NCI-H2171 (cell line): ENCODE results near the gene KNOP1.

Experiments
- DNase-seq: peaks from one replicate; lab custom pipeline; 2025; lab: John Stamatoyannopoulos, UW

KNOP1 gene, protein sequence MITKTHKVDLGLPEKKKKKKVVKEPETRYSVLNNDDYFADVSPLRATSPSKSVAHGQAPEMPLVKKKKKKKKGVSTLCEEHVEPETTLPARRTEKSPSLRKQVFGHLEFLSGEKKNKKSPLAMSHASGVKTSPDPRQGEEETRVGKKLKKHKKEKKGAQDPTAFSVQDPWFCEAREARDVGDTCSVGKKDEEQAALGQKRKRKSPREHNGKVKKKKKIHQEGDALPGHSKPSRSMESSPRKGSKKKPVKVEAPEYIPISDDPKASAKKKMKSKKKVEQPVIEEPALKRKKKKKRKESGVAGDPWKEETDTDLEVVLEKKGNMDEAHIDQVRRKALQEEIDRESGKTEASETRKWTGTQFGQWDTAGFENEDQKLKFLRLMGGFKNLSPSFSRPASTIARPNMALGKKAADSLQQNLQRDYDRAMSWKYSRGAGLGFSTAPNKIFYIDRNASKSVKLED

DNA sequence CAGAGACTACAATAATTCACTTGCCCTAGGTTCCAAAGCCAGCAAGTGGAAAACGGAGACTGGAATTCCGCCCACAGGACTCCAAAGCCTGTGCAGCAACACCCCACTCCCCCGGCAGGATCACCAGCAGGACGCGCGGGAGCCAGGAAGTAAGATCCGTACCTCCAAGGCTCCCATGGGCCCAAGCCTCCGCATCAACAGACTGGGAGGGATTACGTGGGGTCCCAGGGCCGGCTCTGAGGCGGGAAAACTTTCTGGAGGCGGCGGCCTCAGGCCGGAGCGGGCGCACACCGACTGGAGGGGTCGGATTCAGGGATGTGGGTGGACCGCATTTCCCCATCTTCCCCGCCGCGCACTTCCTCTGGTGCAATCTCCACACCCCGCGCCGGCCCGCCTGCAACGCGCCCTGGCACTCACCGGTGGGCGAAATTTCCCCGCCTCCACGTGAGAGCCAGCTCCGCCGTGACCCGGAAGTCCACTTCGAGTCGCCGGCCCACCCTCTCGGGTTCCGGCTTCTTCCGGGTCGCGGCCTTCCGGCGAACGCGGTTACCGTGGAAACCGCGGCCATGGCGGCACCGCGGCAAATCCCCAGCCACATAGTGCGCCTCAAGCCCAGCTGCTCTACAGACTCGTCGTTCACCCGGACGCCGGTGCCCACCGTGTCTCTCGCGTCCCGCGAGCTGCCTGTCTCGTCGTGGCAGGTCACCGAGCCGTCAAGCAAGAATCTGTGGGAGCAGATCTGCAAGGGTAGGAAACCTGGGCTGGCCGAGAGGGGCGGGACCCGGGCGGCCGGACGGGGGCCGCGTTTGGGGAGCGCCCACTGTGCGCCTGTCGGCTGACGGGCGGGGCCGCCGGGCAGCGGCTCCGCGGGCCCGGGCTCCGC, at the start of gene KNOP1, which contains the start of gene IQCK:
KNOP1 (minus strand) TSS at position 487 of the 883 bp plus-strand sequence. CDS start 3,192 bp downstream, outside the sequence.
IQCK (plus strand) TSS at position 531 of the 883 bp plus-strand sequence; CDS start at position 567, 36 bp downstream.
- peak; percentile 91 for DNase-seq

DNA sequence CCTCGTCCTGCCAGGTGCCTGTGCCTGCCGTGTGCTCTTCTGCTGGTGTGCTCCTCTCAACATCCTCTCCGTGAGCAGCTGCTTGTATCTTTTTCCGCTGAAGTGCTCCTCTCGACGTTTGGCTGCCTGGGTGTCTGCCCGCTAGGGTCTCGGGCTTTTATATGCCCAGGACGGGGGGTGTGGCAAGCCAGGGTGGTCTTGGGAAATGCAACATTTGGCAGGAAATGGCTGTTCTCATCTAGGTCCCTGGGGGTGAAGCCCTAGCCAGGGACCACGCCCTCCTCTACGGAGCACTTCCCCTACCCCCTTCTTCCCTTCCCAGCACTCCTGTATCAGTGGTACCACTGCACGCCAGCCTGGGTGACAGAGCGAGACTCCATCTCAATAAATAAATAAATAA, 49.5 kb upstream of the KNOP1 start:
- DNase-seq = no peak

DNA sequence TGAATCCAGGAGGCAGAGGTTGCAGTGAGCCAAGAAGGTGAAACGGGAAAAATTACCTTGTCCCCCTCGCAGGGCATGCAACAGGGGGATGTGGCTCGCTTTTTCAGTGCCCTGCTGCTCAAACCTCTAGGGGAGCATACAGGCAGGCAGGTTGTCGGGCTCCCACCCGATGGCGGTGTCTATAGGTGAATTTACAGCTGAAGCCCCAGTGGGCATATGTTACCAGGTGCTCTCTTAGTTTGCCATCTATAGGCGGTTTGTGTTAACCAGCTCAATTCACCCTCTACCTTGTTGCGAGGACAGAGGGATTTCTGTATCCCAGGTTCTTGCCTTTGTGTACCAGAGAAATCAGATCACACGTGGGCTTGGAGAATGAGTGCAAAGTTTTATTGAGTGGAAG, 49.0 kb upstream of the KNOP1 start:
- no peak for DNase-seq

DNA sequence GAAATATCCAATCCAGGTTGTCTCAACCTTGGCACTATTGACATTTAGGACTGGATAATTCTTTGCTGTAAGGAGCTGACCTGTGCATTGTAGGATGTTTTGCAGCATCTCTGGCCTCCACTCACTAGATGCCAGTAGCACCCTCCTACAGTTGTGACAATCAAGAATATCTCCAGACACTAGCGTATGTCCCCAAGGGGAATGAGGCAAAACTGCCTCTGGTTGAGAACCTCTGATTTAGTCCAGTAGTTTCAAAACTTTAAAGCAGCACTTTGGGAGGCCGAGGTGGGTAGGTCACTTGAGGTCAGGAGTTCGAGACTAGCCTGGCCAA, 48.5 kb upstream of the KNOP1 start:
- no peak for DNase-seq

DNA sequence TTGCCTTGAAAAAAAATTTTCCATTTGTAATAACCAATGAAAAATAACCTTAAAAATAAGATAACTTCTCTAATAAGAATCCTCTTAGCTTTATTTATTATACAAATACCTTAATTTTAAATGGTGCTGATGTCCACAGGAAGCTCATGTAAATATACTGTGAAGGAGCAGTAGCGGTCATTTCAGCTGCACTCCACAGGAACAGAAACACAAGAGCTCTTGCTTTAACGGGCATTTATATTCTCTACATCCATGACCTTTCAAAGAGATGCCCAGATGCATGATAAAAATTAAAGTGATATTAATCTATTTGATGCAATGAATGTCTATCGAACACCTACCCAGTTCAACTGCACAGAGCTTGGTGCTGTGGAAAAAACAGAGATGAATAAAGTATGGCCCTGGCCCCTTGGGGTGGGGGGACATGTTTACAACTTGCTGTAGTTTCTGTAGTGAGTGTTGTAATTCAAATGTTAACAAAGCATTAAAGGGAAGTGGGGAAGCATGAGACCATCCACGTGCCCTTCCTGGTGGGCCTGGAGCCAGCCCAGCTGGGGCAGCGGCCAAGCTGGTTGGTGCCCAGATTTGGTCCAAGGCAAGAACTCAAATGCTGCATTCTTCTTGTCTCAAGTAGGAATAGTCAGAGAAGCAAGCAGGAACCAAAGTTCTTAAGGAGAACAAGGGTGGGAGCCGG, 48.0 kb upstream of the KNOP1 start:
- DNase-seq = no peak

DNA sequence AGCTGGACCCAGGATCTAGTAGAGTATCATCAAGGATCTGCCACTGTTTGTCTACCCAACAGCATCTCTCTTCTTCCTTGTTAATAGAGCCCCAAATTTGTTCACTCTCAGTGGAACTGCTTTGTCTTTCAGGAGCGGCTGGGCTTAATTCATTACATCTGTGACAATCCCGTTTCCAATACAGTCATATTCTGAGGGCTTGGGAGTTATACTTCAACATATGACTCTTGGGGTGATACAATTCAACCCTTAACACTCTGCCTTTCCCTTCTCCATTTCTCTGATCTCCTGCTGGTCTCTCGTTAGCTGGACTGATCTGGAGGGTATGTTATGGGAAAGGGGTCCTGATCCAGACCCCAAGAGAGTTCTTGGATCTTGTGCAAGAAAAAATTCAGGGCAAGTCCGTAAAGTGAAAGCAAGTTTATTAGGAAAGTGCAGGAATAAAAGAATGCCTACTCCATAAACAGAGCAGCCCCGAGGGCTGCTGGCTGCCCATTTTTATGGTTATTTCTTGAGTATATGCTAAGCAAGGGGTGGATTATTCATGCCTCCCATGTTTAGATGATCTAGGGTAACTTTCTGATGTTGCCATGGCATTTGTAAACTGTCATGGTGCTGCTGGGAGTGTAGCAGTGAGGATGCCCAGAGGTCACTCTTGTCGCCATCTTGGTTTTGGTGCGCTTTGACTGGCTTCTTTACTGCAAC, 42.5 kb upstream of the KNOP1 start:
- no peak for DNase-seq

DNA sequence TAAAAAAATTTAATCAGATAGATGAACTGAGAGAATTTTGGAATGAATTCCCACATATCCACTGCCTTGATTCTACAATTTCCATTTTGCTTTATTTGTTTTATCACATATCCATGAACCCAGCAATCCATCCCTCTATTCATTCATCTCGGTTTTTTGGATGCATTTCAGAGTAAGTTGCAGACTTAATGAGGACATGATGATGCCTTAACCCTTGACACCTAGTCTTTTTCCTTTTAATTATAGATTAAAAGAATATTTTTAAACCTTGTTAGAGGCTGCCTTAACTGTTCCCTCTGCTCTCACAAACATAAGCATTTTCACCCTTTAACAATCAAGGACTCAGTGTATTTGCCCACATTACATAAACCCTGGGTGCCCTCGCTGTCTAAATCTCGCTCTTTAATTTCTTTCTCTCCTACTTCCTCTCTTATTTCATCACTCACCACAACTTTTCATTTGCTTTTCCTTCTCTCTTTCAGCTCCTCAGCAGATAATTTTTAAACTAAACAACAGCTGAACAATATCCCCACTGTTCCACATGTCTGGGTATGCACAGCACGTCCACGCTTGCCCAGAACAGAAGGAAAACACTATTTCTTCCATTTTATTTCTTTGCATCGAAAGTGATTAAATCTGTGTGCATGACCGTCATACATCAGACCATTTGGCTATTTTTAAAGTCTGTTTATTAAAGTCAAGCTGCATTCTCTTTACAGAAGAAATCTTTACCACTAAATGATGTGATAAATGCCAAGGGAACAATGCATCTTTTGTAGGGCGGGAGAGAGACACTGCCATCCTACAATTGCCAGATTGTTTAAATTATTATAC, 40.0 kb upstream of the KNOP1 start:
- no peak for DNase-seq

DNA sequence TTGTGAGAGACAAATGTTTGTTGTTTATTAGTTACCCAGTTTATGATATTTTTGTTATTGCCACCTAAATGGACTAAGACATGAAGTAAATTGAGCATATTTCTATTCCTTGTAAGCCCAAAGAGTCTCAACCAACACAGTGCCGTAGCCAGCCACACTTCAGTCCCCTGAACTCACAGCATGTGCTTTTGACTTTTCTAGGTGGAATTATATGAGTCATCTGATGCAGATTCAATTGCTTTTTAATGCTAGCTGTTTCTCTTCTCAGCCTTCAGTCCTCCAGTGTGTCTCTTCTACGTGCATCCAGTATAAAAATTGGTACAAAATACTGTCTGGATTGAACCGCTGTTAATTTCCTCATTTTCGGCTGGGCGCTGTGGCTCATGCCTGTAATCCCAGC, 39.0 kb upstream of the KNOP1 start:
- DNase-seq = no peak

DNA sequence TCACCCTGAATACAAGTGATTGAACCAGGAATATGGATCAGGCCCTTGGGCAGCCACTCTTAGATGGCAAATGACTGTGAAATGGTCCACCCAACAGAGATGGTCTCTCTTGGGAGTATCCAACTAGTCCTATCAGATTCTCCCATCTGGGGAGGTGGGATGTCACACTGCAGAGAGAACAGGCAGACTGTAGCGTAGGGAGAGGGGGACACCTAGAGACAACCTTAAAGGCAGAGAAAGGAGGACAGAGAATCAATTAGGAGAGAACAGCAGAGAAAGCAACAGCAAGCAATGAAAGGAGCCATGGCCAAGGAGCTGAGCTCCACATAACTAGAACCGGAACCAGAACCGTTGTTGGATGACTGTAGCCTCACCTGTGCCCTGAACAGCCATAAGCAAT, 37.2 kb upstream of the KNOP1 start:
- no peak for DNase-seq

DNA sequence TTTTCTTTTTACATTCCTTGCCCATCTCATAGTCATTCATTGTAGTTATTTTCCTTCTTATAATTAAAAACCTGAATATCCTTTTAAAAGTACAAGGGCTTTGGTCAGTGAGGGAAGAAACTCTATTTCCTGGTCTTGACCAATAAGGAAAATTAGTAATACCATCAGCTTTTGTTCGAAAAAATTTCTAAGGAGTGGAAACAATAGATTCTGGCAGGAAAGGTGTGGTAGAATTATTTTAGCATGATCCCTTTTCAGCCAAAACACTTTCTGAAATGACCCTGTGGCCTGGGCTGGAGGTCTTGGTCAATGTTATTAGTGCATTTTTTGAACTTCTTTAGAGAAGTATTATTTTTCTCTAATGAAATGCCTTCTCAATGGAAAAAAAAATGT, 36.6 kb upstream of the KNOP1 start:
- DNase-seq = no peak

DNA sequence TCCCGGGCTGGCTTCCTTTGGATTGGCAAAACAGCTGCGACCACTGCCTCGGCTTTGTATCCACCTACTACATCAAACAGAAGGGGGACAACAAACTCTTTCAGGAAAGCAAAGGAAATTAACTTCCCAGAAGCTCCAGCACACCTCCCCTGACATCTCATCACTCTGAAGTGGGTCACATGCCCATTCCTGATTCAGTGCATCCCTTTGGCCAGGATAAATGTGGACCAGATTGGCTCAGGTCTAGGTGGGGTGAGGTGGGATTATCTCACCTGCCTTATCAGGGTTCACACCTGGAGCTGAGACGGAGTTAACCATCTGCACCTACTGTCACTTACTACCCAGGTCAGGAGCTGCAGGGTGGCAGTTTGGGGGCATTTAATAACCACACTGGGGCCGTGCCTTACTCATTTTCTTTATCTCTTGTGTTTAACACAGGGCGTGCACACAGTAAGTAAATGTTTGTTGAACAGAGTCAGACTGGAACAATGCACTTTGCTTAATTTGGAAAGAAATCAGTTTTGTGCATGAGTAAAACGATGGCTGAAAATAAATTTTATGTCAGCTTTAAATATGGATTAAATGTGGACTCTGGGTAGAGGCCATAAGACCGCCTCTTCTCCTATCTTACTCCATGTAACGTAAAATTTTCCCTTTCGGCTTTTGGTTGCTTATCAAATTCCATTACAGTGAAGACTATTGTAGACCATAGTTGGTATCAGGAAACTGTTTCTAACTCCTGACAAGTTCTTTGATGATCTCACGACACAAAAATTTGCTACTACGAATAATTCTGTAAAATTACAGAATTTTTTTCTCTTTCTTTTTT, 36.0 kb upstream of the KNOP1 start:
- DNase-seq = no peak

DNA sequence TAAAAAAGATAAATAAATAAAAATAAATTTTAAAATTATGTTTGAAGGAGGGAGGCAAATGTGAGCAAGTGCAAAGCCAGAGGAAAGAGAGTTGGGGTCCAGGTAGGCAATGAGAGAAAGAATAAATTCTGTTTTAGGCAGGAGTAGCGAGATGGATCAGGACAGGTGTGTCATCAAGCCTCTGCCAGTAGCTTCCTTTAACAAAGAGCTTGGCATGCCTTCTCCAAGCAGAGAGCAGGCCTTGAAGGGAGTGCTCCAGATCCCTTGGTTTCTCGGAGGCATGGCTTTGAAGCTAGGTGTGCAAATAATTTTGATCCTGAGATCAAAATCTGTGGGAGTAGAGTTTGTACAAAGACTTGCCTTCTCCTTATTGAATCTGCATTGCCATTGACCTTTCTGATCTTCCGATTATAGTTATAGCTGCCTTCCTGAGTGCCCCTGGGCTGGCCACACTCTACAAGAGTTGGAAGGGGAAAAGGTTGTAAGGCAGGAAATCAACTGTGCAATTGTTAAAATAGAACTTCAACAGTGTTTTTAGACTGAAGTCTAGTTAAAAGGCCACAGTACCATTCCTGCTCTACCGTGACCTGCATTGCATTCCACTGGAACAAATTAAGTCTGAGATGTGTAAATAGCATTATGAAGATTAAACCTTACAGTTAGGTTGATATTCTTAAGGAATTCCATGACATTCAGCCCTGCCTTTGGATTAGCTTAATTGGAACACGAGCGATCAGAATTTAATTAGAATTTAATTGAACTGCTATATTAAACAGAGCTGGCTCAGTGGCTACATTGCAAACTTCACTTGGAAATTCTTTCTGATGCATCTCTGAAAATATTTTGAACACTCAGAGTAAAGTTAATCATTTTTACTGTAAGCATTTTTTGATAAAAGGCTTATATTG, 33.7 kb upstream of the KNOP1 start:
- DNase-seq = no peak

DNA sequence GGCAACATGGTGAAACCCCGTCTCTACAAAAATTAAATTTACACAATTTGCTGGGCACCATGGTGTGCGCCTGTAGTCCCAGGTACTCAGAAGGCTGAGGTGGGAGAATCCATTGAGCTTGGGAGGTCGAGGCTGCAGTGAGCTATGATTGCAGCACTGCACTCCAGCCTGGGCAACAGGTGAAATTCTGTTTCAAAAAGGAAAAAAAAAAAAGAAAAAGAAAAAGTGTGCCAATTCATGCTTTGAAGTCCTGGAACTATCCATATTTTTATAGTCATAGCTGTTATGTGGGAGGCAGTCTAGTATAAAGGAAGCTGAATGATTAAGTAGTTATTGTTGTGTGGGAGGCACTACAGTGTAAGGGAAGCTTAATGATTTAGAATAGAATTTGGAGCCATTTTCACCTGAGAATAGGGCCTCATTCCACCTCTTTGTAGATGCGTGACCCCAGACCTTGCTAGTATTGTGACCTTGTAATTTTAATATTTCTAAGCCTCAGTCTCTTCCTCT, 31.6 kb upstream of the KNOP1 start:
- DNase-seq = no peak

DNA sequence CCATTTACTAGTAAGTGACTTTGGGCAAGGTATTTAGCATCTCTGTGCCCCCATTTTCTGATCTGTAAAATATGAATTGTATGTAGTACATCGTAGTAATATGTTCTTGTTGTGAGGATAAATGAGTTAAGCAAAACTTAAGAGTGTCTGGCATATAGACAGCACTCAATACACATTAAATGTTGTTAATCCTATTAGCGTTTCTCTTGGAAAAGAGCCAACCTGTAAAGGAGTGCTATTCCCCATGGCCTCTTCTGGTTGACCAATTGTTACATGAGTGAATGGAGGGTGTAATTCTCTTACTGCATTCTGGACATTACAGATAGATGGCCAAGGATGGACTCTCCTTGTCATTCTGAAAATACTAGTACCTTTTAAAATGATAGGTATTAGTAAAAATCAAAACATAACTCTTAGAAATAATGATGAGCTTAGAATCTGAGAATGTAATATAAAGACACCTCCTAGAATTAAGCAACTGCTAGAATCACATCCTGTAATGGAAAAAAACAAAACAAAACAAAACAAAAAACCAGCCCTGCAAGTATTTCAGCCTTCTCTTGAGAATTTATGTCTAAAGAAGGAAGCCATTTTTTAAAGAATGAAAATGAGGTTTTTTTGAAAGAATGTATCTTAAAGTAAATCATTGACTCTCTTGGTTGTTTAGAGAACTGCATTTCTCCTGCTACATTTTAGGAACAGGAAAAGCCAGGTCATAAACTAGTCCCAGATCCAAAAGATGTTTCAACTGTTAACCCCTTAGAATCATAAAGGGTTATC, 30.6 kb upstream of the KNOP1 start:
- no peak for DNase-seq

DNA sequence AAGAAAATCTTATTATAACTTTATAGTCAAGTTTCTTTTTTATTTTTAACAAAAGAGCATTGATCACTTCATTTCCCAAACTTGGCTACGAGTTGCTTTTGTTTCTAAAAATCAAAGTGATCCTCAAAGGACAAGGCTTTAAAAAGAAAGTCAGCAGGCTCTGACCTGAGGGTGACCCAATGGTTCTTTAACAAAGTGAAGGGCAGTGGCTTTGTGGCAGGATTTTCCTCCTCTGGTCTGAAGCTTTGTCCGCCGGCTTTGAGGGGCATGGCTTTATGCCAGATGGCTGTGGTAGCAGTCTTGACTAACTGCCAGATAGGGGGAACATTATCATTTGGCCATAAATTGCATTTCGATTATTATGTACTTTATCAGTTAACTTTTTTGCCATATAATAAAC, 28.5 kb upstream of the KNOP1 start:
- DNase-seq = no peak

DNA sequence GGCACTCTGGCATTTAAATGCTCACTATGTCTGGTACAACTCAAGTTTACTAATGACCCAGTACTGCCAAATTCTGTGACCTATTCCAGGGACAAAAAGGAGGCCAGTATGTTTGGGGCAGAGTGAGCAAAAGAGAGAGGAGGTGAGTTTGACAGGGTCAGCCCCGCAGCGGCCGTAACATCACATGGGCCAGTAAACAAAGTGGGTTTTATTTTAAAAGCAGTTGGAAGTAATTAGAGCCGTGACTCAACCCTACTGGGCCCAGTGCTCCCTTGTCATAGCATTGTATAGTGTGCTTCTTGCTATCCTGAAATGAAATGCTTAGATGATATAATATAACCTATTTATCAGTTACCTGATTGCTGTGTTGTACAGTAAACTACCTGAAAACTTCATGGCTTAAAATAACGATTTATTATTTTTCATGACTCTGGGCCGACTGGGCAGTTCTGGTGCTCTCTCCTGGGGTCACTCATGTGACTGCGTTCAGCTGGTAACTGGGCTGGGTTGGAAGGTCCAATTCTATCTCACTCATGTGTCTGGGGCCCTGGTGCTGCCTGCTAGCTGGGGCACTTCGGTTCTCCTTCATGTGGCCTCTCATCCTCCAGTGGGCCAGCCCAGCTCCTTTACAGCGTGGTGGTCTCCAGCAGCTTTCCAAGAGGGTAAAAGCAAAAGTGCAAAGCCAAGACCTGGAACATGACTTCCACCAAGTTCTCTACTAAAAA, 27.4 kb upstream of the KNOP1 start:
- no peak for DNase-seq

DNA sequence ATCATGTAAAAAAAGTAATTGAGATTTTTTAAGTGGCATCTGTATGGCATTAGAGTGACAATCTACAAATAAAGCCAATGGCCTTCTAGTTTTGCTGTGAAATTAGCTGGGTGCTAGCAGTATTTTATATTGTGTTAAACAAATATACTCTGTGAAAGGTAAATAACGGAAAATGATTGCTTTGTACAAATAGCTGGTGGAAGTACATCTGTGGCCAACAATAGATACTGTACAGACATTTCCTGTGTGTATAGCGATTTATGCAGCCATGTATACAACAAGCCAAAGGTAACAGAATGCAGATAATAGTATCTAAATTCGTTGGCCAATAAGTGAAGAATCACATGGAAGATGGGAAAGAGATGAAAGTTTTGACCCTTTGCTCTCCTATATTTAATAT, 26.6 kb upstream of the KNOP1 start:
- DNase-seq = no peak
